ENCODE results near the gene KCNIP1.
A peak's percentile ranks its signal among the peaks of the same experiment; 100 is the strongest.

DNA sequence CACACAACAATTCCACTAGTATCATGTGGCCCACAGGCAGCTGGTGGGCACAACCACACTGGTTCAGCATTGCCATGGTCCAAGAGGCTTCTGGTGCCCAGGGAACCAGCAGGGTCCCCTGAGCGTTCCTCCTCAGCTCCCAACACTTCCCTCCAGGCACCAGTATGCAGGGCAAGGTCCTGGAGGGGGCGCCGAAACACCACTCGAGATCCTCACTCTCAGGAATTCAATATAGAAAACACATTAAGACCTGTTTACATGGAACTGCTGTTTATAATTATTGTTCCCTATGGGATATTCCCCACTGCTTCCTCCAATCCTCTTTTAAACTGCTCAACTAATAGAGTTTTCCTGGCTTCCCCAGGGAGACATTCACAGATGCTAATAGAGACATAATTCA is 187.8 kb downstream of the KCNIP1 start:
- TF ChIP-seq, protein P1, sequence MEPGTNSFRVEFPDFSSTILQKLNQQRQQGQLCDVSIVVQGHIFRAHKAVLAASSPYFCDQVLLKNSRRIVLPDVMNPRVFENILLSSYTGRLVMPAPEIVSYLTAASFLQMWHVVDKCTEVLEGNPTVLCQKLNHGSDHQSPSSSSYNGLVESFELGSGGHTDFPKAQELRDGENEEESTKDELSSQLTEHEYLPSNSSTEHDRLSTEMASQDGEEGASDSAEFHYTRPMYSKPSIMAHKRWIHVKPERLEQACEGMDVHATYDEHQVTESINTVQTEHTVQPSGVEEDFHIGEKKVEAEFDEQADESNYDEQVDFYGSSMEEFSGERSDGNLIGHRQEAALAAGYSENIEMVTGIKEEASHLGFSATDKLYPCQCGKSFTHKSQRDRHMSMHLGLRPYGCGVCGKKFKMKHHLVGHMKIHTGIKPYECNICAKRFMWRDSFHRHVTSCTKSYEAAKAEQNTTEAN (CRISPR knock-in tag; IDR thresholded peaks at IDR 0.05): no peak
- TF ChIP-seq, protein P2, sequence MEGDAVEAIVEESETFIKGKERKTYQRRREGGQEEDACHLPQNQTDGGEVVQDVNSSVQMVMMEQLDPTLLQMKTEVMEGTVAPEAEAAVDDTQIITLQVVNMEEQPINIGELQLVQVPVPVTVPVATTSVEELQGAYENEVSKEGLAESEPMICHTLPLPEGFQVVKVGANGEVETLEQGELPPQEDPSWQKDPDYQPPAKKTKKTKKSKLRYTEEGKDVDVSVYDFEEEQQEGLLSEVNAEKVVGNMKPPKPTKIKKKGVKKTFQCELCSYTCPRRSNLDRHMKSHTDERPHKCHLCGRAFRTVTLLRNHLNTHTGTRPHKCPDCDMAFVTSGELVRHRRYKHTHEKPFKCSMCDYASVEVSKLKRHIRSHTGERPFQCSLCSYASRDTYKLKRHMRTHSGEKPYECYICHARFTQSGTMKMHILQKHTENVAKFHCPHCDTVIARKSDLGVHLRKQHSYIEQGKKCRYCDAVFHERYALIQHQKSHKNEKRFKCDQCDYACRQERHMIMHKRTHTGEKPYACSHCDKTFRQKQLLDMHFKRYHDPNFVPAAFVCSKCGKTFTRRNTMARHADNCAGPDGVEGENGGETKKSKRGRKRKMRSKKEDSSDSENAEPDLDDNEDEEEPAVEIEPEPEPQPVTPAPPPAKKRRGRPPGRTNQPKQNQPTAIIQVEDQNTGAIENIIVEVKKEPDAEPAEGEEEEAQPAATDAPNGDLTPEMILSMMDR (IDR thresholded peaks at IDR 0.05 in 2 of 3, conservative IDR thresholded peaks at IDR 0.05 in 1 of 3; ENCODE audit: insufficient read depth in 2 of 3, low read depth in 1 of 3, low read length in 3 of 3): 0 out of 6 replicates have a peak, but pooled peaks of 1 of the 3 experiments have one; percentile 10
- no peak for TF ChIP-seq DPF2 (IDR thresholded peaks at IDR 0.05)
- no peak for TF ChIP-seq ZNF224 (CRISPR knock-in tag; IDR thresholded peaks at IDR 0.05)
- 0 out of 4 replicates have a peak, but pooled peaks of 1 of the 2 experiments have one; percentile 17 for TF ChIP-seq RAD21 (CRISPR knock-in tag; conservative IDR thresholded peaks at IDR 0.05 in 1 of 2, IDR thresholded peaks at IDR 0.05 in 1 of 2)
- no peak for TF ChIP-seq ESRRA (IDR thresholded peaks at IDR 0.05; ENCODE audit: borderline replicate concordance, low read depth)
- TF ChIP-seq GATA2 (CRISPR knock-in tag; IDR thresholded peaks at IDR 0.05): no peak
- no peak for TF ChIP-seq JUNB (CRISPR knock-in tag; conservative IDR thresholded peaks at IDR 0.05)
- TF ChIP-seq, protein P3, sequence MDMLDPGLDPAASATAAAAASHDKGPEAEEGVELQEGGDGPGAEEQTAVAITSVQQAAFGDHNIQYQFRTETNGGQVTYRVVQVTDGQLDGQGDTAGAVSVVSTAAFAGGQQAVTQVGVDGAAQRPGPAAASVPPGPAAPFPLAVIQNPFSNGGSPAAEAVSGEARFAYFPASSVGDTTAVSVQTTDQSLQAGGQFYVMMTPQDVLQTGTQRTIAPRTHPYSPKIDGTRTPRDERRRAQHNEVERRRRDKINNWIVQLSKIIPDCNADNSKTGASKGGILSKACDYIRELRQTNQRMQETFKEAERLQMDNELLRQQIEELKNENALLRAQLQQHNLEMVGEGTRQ (CRISPR knock-in tag; IDR thresholded peaks at IDR 0.05): no peak
- TF ChIP-seq, protein P4, sequence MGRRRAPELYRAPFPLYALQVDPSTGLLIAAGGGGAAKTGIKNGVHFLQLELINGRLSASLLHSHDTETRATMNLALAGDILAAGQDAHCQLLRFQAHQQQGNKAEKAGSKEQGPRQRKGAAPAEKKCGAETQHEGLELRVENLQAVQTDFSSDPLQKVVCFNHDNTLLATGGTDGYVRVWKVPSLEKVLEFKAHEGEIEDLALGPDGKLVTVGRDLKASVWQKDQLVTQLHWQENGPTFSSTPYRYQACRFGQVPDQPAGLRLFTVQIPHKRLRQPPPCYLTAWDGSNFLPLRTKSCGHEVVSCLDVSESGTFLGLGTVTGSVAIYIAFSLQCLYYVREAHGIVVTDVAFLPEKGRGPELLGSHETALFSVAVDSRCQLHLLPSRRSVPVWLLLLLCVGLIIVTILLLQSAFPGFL (CRISPR knock-in tag; IDR thresholded peaks at IDR 0.05): no peak
- no peak for TF ChIP-seq ETV1 (tag; conservative IDR thresholded peaks at IDR 0.05; ENCODE audit: low read depth)
- TF ChIP-seq POLR2A (conservative IDR thresholded peaks at IDR 0.05): no peak
- no peak for TF ChIP-seq FOXK2 (conservative IDR thresholded peaks at IDR 0.05 in 1 of 2, IDR thresholded peaks at IDR 0.05 in 1 of 2; ENCODE audit: low read depth in 2 of 2)
- TF ChIP-seq ZNF311 (CRISPR knock-in tag; IDR thresholded peaks at IDR 0.05): no peak
